Thyroid gland (tissue), 4 donors: Measurements from ENCODE around the gene HMBS. TPM values are rescaled to one million over a fixed set of nuclear protein-coding genes. Genes with fewer than 3 reads are reported as not detected.

Source experiments
- DNase-seq, 2 donors: peaks; one replicate each; pipeline ENCODE4 v3.0.0-alpha.2; 2019
- H3K27ac ChIP-seq, 3 donors: fragments of 200-600 bp; sonication (generic); 1 replicate in 2 of 3; 2 replicates in 1 of 3; pipeline ENCODE4 v1.5.1; 2016 to 2019; ENCODE audit warnings: mild to moderate bottlenecking in 1 of 3, moderate library complexity in 1 of 3
- H3K27me3 ChIP-seq: fragments of 200-600 bp; sonication (generic); one replicate; pipeline ENCODE4 v1.5.1; 2019
- H3K36me3 ChIP-seq, 2 donors: fragments of 200-600 bp; sonication (generic); one replicate each; pipeline ENCODE4 v1.5.1; 2016 to 2019
- H3K4me1 ChIP-seq, 2 donors: fragments of 200-600 bp; sonication (generic); one replicate each; pipeline ENCODE4 v1.5.1; 2017 to 2019
- H3K4me3 ChIP-seq, 3 donors: fragments of 200-600 bp; sonication (generic); replicated peaks in 1 of 3; 1 replicate in 2 of 3; 2 replicates in 1 of 3; pipeline ENCODE4 v1.5.1; 2016; ENCODE audit warnings: mild to moderate bottlenecking in 1 of 3
- H3K9me3 ChIP-seq: fragments of 200-600 bp; sonication (generic); one replicate; pipeline ENCODE4 v1.5.1; 2017
- CTCF ChIP-seq, 6 experiments: fragments of 200-600 bp in 3 of 6; fragments of 450-650 bp in 3 of 6; sonication (generic) in 3 of 6; IDR thresholded peaks; one replicate each; pipeline ENCODE4 v1.5.1; 2016 to 2019; ENCODE audit warnings: antibody characterized with exemption in 6 of 6, mild to moderate bottlenecking in 2 of 6, inconsistent platforms in 1 of 6, moderate library complexity in 1 of 6
- POLR2A ChIP-seq, 2 donors: fragments of 450-650 bp; IDR thresholded peaks; one replicate each; pipeline ENCODE4 v1.6.1; 2017; ENCODE audit warnings: antibody characterized with exemption in 2 of 2, mild to moderate bottlenecking in 2 of 2, moderate library complexity in 1 of 2
- WGBS, 2 donors: methylation state at CpG; one replicate each; pipeline ENCODE4 v1.1.5; 2017; 5-methylcytosine and 5-hydroxymethylcytosine counted together
- intact Hi-C: fragments of 100-400 bp; cut with DNase I; formaldehyde crosslinking; loops from one replicate; pipeline ENCODE4 v1.15.1; 2023
- total RNA-seq, 4 donors: library from RNA; depleted of rRNA; stranded (reverse); fragments of >200 nt; gene quantifications; one replicate each; pipeline ENCODE4 v1.2.3, GENCODE V29; 2016

Gene HMBS
- total RNA-seq, 4 donors from 2014 or later: 10.7 to 24.3 (median 19.7) TPM

GRCh38 chr11:119065369-119065768, 19.3 kb upstream of the HMBS start:
- Histone ChIP-seq H3K9me3 (no peaks in the 10 kb centered on the region), H3K4me3 (no peak overlapping the region), H3K4me1 (peaks cover 12 to 21% of the 10 kb centered on the region in 2 donors), H3K27ac (no peak overlapping the region), H3K27me3 (no peaks in the 10 kb centered on the region), H3K36me3 (peaks cover 4 to 5% of the 10 kb centered on the region in 2 donors)
- 69 to 74% methylated on average over 4 of the region's 4 CpGs for WGBS, 2 donors
- TF ChIP-seq CTCF (IDR thresholded peaks at IDR 0.05) (peak in 1 of 6 experiments; percentile 26), POLR2A (IDR thresholded peaks at IDR 0.05) (no peak)
- intact Hi-C loops: no loop called here
- DNase-seq: no peak

- peak within 1 kb of the TSS; percentile 69 to 75 (median 73) for H3K27ac ChIP-seq
- 0 to 1% methylated on average over 31 to 39 of the region's 49 CpGs for WGBS, 2 donors
- peak; percentile 99 for DNase-seq
- no peaks in the 10 kb centered on the region for H3K27me3 ChIP-seq
- H3K4me3 ChIP-seq: peak within 1 kb of the TSS; percentile 31 to 97 (median 79)
- peaks cover 12 to 19% of the 10 kb centered on the region in 2 donors for H3K4me1 ChIP-seq
- intact Hi-C loops: no loop called here
- no peaks in the 10 kb centered on the region for H3K9me3 ChIP-seq
- TF ChIP-seq CTCF (IDR thresholded peaks at IDR 0.05): no peak
- peak in 1 of 2 donors; percentile 76 for TF ChIP-seq POLR2A (IDR thresholded peaks at IDR 0.05)
- peaks cover 26 to 27% of the 10 kb centered on the region in 2 donors for H3K36me3 ChIP-seq
Measured at GRCh38 chr11:119067371-119068222, 17.1 kb upstream of the HMBS start, which contains the start of gene VPS11. Gene VPS11 (plus strand): TSS chr11:119067818. CDS start chr11:119067824, 6 bp downstream.

- TF ChIP-seq CTCF (IDR thresholded peaks at IDR 0.05) (no peak), POLR2A (IDR thresholded peaks at IDR 0.05) (no peak)
- H3K27me3 ChIP-seq: no peaks in the 10 kb centered on the region
- 94 to 95% methylated on average over 11 of the region's 11 CpGs for WGBS, 2 donors
- H3K4me1 ChIP-seq: no peaks in the 10 kb centered on the region
- no peaks in the 10 kb centered on the region for H3K9me3 ChIP-seq
- H3K36me3 ChIP-seq: peaks cover 82 to 93% of the 10 kb centered on the region in 2 donors
- H3K4me3 ChIP-seq: no peak overlapping the region
- DNase-seq: no peak
- no peak overlapping the region for H3K27ac ChIP-seq
- intact Hi-C loops: no loop called here
Measured at GRCh38 chr11:119077839-119078238, 6.8 kb upstream of the HMBS start.

GRCh38 chr11:119078675-119079420, 5.8 kb upstream of the HMBS start:
- DNase-seq: no peak
- 95 to 96% methylated on average over 18 to 19 of the region's 19 CpGs for WGBS, 2 donors
- Histone ChIP-seq H3K27me3 (no peaks in the 10 kb centered on the region), H3K4me1 (no peaks in the 10 kb centered on the region), H3K36me3 (peaks cover 72 to 82% of the 10 kb centered on the region in 2 donors), H3K27ac (no peak overlapping the region), H3K4me3 (no peak overlapping the region), H3K9me3 (no peaks in the 10 kb centered on the region)
- intact Hi-C loops: no loop called here
- TF ChIP-seq CTCF (IDR thresholded peaks at IDR 0.05) (no peak), POLR2A (IDR thresholded peaks at IDR 0.05) (no peak)
